SW 1271 (cell line): ENCODE measurements around the gene HAPLN2.

Experiments used
- DNase-seq, 2 experiments: peaks; one replicate each; lab custom pipeline; 2025; lab: John Stamatoyannopoulos, UW

Gene HAPLN2

DNA sequence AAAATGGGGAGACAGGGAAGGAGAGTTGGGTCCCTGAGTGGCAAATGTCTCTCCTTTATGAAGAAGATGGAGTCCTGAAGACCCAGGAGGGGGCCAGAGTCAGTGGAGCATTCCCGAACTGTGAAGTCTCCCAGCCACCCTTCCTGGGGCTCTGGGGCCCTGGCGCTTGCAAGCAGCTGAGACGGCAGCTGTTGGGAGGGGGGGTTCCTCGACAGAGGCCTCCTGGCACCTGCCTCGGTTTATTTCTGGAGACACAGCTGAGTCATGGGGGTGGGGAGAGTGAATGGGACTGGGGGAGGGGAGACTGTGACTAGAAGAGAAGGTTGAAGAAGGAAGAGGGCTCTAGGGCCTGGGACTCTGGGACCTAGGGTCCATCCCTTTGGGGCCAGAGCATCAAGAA is 44.0 kb downstream of the HAPLN2 start:
- DNase-seq: no peak

DNA sequence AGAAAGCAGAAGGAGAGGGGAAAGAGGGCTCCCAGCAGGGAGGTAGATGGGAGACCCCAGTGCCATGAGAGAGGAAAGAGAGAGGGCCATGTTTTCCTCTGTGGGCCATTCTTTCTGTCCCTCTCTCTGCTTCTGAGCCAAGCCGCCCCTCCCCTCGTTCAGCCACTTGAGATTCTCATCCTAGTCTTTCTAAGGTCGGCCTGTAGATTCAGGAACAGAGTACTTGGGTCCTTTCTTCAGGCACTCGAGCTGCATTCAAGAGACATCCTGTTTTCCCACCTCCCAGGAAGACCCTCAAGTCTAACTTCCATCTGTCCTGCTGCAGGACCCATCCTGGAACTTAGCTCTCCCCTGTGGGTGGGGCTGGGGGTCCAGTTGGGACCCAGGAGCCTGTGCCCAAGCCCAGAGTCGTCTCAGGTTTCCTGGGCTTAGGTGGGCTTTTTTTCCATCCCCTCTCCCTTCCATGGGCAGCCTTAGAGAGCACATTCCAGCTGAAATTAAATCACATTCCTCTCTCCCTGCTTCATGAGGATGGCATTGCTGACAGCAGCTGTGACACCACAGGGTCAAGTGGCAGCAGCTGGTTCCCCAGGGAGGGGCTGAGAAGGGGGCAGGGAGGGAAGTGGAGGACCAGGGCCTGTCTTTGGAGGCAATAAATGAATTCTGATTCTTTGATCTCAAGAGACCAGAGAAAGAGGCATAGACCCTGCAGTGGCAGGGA is 45.0 kb downstream of the HAPLN2 start:
- DNase-seq: no peak

DNA sequence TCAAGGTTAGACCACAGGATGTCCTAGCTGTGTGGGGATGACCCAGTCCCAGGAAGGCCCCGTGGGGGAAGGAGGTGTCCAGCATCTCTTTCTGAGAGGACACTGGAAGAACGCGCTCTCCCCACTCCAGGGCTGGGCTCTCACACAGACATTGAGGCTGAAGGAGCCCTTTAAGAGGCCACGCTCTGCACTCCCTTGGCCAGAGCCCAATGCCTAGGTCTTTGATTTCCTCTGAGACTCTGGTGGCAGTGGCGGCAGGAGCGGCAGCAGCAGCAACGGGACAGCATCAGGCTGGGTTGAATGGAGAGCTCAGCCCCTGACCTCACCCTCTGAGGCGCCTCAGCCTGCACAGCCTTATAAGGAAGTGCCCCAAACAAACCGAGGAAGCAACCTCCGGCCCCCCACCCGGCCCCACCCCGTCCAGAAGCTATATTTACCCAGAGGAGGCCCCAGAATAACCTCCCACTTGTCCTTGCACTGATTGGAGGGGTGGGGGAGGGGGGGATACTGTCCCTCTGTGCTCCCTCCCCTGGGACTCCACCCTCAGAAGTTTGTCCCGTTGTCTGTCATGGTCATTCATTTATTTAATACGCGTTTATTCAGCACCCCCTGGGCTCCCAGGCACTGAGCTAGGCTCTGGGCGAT is 45.7 kb downstream of the HAPLN2 start:
- DNase-seq: no peak

DNA sequence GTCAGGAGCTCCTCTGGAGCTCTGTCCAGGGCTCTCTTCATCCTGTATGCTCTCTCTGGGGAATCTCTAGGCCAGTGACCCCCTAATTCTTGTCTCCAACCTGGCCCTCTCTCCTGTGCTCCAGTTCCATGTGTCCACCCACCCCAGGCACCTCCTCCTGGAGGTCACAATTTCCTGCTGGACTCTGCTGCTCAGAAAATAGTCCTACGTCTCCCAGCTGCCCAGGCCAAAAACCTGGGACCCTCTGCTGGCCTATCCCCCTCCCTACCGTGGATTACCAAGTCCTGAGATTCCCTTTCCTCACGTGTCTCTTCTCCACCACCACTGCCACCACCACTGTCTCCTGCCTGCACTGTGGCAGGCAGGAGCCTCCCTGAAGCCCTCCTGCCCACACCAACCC is 46.3 kb downstream of the HAPLN2 start:
- no peak for DNase-seq

DNA sequence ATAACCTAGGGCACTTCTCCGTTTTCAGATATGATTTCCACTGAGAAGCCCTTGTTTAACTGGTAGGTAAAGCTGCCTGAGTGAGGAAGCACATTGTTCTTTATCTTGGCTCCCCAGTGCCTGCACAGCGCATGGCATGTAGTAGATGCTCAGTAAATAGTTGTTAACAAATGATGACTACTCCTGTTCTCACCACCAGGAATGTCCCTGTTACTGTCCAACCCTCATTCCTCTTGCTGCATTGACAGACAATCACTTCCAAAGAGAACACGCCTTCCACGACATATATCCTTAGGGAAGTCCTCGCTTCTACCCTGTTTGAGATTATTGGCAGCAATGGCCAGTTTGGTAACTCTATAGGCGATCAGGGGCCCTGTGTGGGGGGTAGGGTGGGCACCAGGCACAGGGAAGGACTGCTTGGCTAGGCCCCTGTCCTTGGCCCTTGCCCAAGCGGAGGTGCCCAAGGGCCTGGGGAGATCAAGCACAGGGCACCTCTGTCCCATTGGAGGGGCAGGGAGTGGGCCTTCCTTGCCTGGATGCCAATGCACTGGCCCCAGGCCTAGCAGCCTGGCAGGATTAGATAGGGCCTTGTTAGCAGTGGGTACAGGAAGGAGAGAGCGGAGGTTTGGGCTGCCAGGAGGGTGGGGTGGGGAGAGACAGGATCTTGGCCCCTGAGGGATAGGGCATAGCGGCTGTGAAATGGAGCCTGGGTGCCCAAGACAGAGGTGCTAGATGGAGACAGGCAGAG is 47.8 kb downstream of the HAPLN2 start:
- no peak for DNase-seq

DNA sequence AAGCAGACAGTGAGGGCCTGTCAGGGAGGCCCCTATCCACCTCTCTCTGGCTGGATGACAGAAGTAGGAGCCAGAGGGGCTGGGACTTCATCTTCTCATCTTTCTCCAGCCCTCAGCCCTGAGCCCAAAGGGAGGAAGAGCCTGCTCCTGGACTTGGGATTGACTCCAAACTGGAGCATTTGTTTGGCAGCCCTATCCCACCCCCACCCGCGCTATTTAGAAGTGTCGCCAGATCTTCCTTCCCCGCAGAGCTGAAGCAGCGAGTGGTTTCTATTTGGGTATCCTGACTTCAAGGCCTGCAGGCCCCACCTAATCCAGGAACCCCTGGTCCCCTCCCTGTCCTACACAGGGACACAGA is 48.4 kb downstream of the HAPLN2 start:
- no peak for DNase-seq

DNA sequence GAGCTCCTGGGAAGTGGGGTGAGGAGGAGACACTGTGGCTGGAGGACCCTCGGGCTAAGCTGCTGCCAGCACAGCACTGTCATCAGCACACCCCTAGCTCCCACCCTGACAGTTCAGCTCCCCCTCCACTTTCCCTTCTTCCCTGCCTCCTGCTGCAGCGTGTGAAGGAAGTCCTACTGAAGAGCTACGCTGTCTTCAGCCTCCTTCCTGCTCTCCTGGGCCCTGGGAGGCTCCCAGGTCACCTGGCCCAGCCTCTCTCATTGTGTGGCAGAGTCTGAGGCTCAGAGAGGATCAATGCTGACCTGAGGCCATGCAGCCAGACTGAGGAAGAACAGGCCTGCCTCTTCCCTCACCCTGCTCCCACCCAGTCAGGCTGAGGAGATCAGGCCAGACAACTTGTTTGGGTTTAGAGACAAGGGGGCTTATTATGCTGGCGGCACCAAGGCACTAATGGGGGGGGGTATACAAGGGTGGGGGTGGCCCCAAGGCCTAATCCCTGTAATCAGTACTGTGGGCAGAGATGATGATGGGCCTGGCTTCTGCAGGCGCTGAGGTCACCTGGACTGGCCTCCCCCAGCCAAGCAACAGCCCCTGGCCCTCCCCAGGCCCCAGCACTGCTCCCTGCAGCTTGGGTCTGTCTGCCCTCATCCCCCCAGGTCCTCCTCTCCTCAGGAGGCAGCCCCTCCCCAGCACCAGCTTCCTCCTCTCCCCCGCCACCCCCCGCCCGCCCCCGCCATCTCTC is 48.9 kb downstream of the HAPLN2 start:
- no peak for DNase-seq

DNA sequence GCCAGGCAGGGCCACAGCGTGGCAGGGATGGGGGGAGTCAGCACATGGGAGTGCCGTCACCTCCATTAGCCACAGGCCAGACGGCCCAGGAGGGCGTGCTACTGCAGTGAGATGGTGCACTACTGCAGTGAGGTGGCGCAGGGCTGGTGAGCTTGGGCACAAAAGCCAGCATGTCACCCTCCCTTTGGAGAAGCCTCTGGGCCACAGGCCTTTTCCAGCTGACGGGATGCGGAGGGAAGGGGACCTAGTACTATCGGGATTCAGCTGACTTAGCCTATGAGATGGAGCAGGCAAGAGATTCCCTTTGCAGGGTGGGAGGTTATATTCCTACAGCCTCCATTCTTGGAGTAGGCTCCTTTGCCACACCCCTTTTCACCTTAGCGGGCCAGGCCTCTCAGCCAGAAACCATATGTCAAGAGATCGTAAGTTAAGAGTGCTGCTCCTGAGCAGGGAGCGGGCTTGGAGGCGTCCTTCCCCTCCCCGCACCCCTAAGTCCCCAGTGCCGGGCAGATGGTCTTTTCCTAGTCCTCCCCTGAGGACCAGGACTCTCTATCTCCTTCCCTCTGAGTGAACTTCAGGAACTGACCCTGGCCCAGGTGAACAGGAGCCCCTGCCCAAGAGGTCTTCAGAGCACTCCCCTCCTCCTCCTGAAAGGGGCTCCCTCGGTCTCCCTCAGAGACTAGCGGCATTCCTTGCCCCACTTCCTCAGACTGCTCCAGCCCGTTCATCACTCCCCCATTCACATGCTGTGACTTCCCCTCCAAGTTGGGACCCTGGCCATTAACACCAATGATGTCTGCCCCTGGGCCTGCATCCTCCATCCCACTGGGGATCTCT is 49.8 kb downstream of the HAPLN2 start:
- no peak for DNase-seq

DNA sequence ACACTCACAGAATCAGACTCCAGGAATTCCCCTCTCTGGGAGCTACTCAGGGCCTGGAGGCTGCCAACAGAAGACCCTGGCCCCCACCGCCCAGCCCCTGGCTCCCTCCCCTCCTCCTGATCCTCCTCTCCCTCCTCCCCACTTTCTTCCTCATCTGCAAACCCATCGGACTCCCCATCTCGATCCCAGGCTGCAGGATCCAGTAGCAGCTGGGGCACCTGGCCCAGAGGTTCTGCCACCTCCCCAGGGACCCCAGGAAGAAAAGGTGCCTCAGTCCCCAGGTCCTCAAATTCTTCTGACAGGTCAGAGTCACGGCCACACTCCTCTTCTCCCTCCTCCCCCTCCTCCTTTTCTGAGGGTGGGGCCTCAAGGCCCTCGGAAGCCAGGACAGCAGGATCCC is 50.6 kb downstream of the HAPLN2 start:
- DNase-seq: no peak

DNA sequence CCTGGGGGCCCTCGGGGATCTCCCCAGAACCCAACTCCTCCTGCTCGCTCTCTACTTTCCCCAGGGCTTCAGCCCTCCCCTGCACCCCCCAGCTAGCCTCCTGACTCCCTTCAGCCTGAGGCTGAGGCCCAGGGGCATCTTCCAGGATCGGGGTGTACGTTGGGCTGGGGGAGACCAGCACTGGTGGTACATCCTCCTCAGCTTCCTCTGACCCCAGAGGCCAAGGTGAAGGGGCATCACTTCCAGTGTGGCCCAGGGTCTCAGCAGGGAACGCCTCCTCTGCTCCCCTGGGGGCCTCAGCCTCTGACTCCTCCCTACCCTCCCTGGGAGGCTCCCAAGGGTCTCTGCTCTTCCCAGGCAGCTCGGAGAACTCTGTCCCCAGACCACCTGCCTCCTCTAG is 51.1 kb downstream of the HAPLN2 start:
- no peak for DNase-seq

DNA sequence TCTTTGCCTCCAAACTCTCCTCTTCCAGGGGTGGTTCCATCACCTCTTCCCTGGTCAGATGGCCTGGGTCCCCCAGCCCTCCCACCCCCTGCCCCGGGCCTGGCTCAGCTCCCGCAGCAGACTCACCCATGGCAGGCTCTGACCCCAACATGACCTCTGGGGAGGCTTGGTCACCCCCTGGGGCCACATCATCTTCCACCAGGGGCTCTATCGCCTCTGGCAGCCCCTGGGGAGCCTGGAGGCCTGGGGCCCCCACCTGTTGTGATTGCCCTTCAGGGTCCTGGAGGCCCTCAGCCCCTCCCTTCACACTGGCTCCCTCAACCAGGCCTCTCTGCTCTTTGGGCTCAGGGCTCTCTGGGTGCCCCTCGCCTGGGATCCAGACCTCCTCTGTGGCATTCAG is 51.6 kb downstream of the HAPLN2 start:
- no peak for DNase-seq

DNA sequence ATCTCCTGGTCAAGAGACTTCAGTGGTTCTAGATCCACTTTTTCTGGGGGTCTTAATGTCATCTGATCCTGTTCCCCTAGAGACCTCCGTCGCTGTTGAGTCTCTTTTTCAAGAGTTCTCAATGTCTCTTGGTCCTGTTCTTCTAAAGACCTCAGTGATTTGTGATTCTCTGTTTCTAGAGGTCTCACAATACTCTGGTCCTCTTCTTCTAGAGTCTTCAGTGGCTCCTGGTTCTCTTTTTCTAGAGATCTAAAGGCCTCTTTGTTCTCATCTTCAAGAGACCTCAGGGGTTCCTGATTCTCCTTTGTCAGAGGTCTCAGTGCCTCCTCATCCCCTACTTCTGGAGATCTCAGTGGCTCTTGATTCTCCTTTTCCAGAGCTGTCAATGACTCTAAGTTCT is 52.6 kb downstream of the HAPLN2 start:
- no peak for DNase-seq

DNA sequence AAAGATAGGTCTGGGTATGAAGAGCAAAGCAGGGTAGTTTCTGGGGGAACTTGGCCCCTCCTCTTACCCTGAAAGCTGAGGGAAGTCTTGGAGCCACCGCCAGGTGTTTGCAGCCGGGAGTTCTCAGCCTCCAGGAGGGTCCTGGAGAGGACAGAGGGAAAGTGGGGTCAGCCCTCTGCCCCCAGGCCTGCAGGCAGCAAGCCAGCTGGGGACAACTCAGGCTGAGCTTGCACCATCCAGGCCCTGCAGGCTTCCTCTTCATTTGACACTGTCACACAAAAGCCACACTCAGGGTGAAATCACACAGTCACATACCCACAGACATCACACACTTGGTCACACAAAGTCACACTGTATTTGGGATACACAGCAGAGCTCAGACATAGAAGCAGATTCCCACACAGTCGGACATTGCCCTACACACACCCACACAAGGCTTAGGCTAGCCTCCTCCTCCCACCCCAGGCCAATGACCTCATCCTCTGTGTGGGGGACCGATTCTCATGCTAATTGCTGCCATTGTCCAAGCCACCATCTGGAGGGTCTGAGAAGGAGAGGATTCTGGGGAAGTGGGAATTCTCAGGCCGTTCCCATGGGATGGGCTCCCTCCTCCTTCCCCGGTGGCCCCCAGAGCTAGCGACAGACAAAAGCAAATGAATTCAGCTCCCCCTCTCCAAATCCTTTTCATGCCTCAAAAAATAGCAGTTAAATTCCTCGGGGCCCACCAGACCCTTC is 54.3 kb downstream of the HAPLN2 start:
- no peak for DNase-seq
